ENCODE results near the gene DOCK2. TPM values are rescaled to one million over a fixed set of nuclear protein-coding genes. Genes with fewer than 3 reads are reported as not detected.
"Not testable (repeated sequence)": the region's sequence is repeated elsewhere in the genome, so short reads cannot be mapped to it uniquely, and the experiment has no call there.

The DOCK2 gene
- total and polyA plus RNA-seq, 2 donors: 34.6 to 99.4 TPM

GRCh38 chr5:169662451-169662850 lies 25.4 kb downstream of the DOCK2 start:
- WGBS: 97% methylated on average over 3 of the region's 3 CpGs
- H3K4me3 ChIP-seq (ENCODE audit: low read length in 2 of 2); H3K27me3 ChIP-seq (ENCODE audit: control insufficient read depth in 2 of 2, insufficient read depth in 1 of 2, low read length in 1 of 2); H3K4me1 ChIP-seq (ENCODE audit: control insufficient read depth in 2 of 2, insufficient read depth in 2 of 2, low read length in 2 of 2); H3K9me3 ChIP-seq (ENCODE audit: control insufficient read depth in 2 of 2, insufficient read depth in 1 of 2, low read length in 1 of 2); DNase-seq (ENCODE audit: low read depth in 6 of 9, low spot score in 9 of 9); H3K27ac ChIP-seq (ENCODE audit: low read depth in 1 of 2, low read length in 1 of 2): not testable (repeated sequence)
- H3K36me3 ChIP-seq (ENCODE audit: control insufficient read depth in 2 of 2, insufficient read depth in 2 of 2, low read length in 1 of 2): peaks cover 7 to 29% of the 10 kb centered on the region in 2 donors

GRCh38 chr5:169663537-169663936 lies 26.5 kb downstream of the DOCK2 start:
- H3K27ac ChIP-seq (ENCODE audit: low read depth in 1 of 2, low read length in 1 of 2): no peak overlapping the region
- H3K9me3 ChIP-seq (ENCODE audit: control insufficient read depth in 2 of 2, insufficient read depth in 1 of 2, low read length in 1 of 2): no peaks in the 10 kb centered on the region
- H3K4me1 ChIP-seq (ENCODE audit: control insufficient read depth in 2 of 2, insufficient read depth in 2 of 2, low read length in 2 of 2): no peaks in the 10 kb centered on the region
- no peak for DNase-seq (ENCODE audit: low read depth in 6 of 9, low spot score in 9 of 9)
- no peaks in the 10 kb centered on the region for H3K27me3 ChIP-seq (ENCODE audit: control insufficient read depth in 2 of 2, insufficient read depth in 1 of 2, low read length in 1 of 2)
- peaks cover 11 to 27% of the 10 kb centered on the region in 2 donors for H3K36me3 ChIP-seq (ENCODE audit: control insufficient read depth in 2 of 2, insufficient read depth in 2 of 2, low read length in 1 of 2)
- no peak overlapping the region for H3K4me3 ChIP-seq (ENCODE audit: low read length in 2 of 2)
- 90% methylated on average over 1 of the region's 1 CpG for WGBS

GRCh38 chr5:169666365-169666764 lies 29.3 kb downstream of the DOCK2 start:
- no peaks in the 10 kb centered on the region for H3K4me1 ChIP-seq (ENCODE audit: control insufficient read depth in 2 of 2, insufficient read depth in 2 of 2, low read length in 2 of 2)
- no peak for DNase-seq (ENCODE audit: low read depth in 6 of 9, low spot score in 9 of 9)
- H3K27ac ChIP-seq (ENCODE audit: low read depth in 1 of 2, low read length in 1 of 2): no peak overlapping the region
- H3K36me3 ChIP-seq (ENCODE audit: control insufficient read depth in 2 of 2, insufficient read depth in 2 of 2, low read length in 1 of 2): peaks cover 18 to 26% of the 10 kb centered on the region in 2 donors
- H3K27me3 ChIP-seq (ENCODE audit: control insufficient read depth in 2 of 2, insufficient read depth in 1 of 2, low read length in 1 of 2): no peaks in the 10 kb centered on the region
- H3K4me3 ChIP-seq (ENCODE audit: low read length in 2 of 2): no peak overlapping the region
- whole genome bisulfite sequencing: 98% methylated on average over 4 of the region's 4 CpGs
- H3K9me3 ChIP-seq (ENCODE audit: control insufficient read depth in 2 of 2, insufficient read depth in 1 of 2, low read length in 1 of 2): no peaks in the 10 kb centered on the region

- Histone ChIP-seq H3K4me1 (ENCODE audit: control insufficient read depth in 2 of 2, insufficient read depth in 2 of 2, low read length in 2 of 2) (no peaks in the 10 kb centered on the region), H3K4me3 (ENCODE audit: low read length in 2 of 2) (no peak overlapping the region), H3K9me3 (ENCODE audit: control insufficient read depth in 2 of 2, insufficient read depth in 1 of 2, low read length in 1 of 2) (no peaks in the 10 kb centered on the region), H3K27ac (ENCODE audit: low read depth in 1 of 2, low read length in 1 of 2) (no peak overlapping the region), H3K36me3 (ENCODE audit: control insufficient read depth in 2 of 2, insufficient read depth in 2 of 2, low read length in 1 of 2) (peaks cover 26 to 29% of the 10 kb centered on the region in 2 donors), H3K27me3 (ENCODE audit: control insufficient read depth in 2 of 2, insufficient read depth in 1 of 2, low read length in 1 of 2) (no peaks in the 10 kb centered on the region)
- no peak for DNase-seq (ENCODE audit: low read depth in 6 of 9, low spot score in 9 of 9)
- 92% methylated on average over 9 of the region's 9 CpGs for WGBS
Observed at GRCh38 chr5:169667896-169668674, 31.0 kb downstream of the DOCK2 start.

- 94% methylated on average over 4 of the region's 4 CpGs for WGBS
- H3K27me3 ChIP-seq (ENCODE audit: control insufficient read depth in 2 of 2, insufficient read depth in 1 of 2, low read length in 1 of 2): no peaks in the 10 kb centered on the region
- no peaks in the 10 kb centered on the region for H3K4me1 ChIP-seq (ENCODE audit: control insufficient read depth in 2 of 2, insufficient read depth in 2 of 2, low read length in 2 of 2)
- no peak overlapping the region for H3K4me3 ChIP-seq (ENCODE audit: low read length in 2 of 2)
- no peak for DNase-seq (ENCODE audit: low read depth in 6 of 9, low spot score in 9 of 9)
- H3K27ac ChIP-seq (ENCODE audit: low read depth in 1 of 2, low read length in 1 of 2): no peak overlapping the region
- H3K9me3 ChIP-seq (ENCODE audit: control insufficient read depth in 2 of 2, insufficient read depth in 1 of 2, low read length in 1 of 2): no peaks in the 10 kb centered on the region
- H3K36me3 ChIP-seq (ENCODE audit: control insufficient read depth in 2 of 2, insufficient read depth in 2 of 2, low read length in 1 of 2): peaks cover 29 to 33% of the 10 kb centered on the region in 2 donors
Observed at GRCh38 chr5:169668732-169669131, 31.7 kb downstream of the DOCK2 start.

- Histone ChIP-seq H3K4me3 (ENCODE audit: low read length in 2 of 2) (no peak overlapping the region), H3K36me3 (ENCODE audit: control insufficient read depth in 2 of 2, insufficient read depth in 2 of 2, low read length in 1 of 2) (peaks cover 52 to 55% of the 10 kb centered on the region in 2 donors), H3K9me3 (ENCODE audit: control insufficient read depth in 2 of 2, insufficient read depth in 1 of 2, low read length in 1 of 2) (no peaks in the 10 kb centered on the region), H3K27ac (ENCODE audit: low read depth in 1 of 2, low read length in 1 of 2) (no peak overlapping the region), H3K27me3 (ENCODE audit: control insufficient read depth in 2 of 2, insufficient read depth in 1 of 2, low read length in 1 of 2) (no peaks in the 10 kb centered on the region), H3K4me1 (ENCODE audit: control insufficient read depth in 2 of 2, insufficient read depth in 2 of 2, low read length in 2 of 2) (no peaks in the 10 kb centered on the region)
- DNase-seq (ENCODE audit: low read depth in 6 of 9, low spot score in 9 of 9): no peak
- WGBS: 89% methylated on average over 6 of the region's 6 CpGs
Observed at GRCh38 chr5:169670769-169671525, 33.9 kb downstream of the DOCK2 start.

- Histone ChIP-seq H3K36me3 (ENCODE audit: control insufficient read depth in 2 of 2, insufficient read depth in 2 of 2, low read length in 1 of 2) (peaks cover 77 to 85% of the 10 kb centered on the region in 2 donors), H3K27ac (ENCODE audit: low read depth in 1 of 2, low read length in 1 of 2) (no peak overlapping the region), H3K4me3 (ENCODE audit: low read length in 2 of 2) (no peak overlapping the region), H3K27me3 (ENCODE audit: control insufficient read depth in 2 of 2, insufficient read depth in 1 of 2, low read length in 1 of 2) (no peaks in the 10 kb centered on the region), H3K4me1 (ENCODE audit: control insufficient read depth in 2 of 2, insufficient read depth in 2 of 2, low read length in 2 of 2) (no peaks in the 10 kb centered on the region), H3K9me3 (ENCODE audit: control insufficient read depth in 2 of 2, insufficient read depth in 1 of 2, low read length in 1 of 2) (no peaks in the 10 kb centered on the region)
- WGBS: 97% methylated on average over 2 of the region's 2 CpGs
- DNase-seq (ENCODE audit: low read depth in 6 of 9, low spot score in 9 of 9): no peak
Observed at GRCh38 chr5:169682026-169682425, 45.0 kb downstream of the DOCK2 start.

GRCh38 chr5:169686137-169686536 lies 49.1 kb downstream of the DOCK2 start:
- Histone ChIP-seq H3K4me1 (ENCODE audit: control insufficient read depth in 2 of 2, insufficient read depth in 2 of 2, low read length in 2 of 2) (no peaks in the 10 kb centered on the region), H3K36me3 (ENCODE audit: control insufficient read depth in 2 of 2, insufficient read depth in 2 of 2, low read length in 1 of 2) (peaks cover 73 to 84% of the 10 kb centered on the region in 2 donors), H3K27ac (ENCODE audit: low read depth in 1 of 2, low read length in 1 of 2) (no peak overlapping the region), H3K9me3 (ENCODE audit: control insufficient read depth in 2 of 2, insufficient read depth in 1 of 2, low read length in 1 of 2) (no peaks in the 10 kb centered on the region), H3K4me3 (ENCODE audit: low read length in 2 of 2) (no peak overlapping the region), H3K27me3 (ENCODE audit: control insufficient read depth in 2 of 2, insufficient read depth in 1 of 2, low read length in 1 of 2) (no peaks in the 10 kb centered on the region)
- WGBS: 92% methylated on average over 5 of the region's 5 CpGs
- no peak for DNase-seq (ENCODE audit: low read depth in 6 of 9, low spot score in 9 of 9)

GRCh38 chr5:169688106-169688505 lies 51.0 kb downstream of the DOCK2 start:
- no peaks in the 10 kb centered on the region for H3K9me3 ChIP-seq (ENCODE audit: control insufficient read depth in 2 of 2, insufficient read depth in 1 of 2, low read length in 1 of 2)
- 64% methylated on average over 3 of the region's 3 CpGs for WGBS
- H3K36me3 ChIP-seq (ENCODE audit: control insufficient read depth in 2 of 2, insufficient read depth in 2 of 2, low read length in 1 of 2): peaks cover 75 to 83% of the 10 kb centered on the region in 2 donors
- H3K4me1 ChIP-seq (ENCODE audit: control insufficient read depth in 2 of 2, insufficient read depth in 2 of 2, low read length in 2 of 2): no peaks in the 10 kb centered on the region
- H3K27me3 ChIP-seq (ENCODE audit: control insufficient read depth in 2 of 2, insufficient read depth in 1 of 2, low read length in 1 of 2): no peaks in the 10 kb centered on the region
- H3K4me3 ChIP-seq (ENCODE audit: low read length in 2 of 2): no peak overlapping the region
- no peak for DNase-seq (ENCODE audit: low read depth in 6 of 9, low spot score in 9 of 9)
- no peak overlapping the region for H3K27ac ChIP-seq (ENCODE audit: low read depth in 1 of 2, low read length in 1 of 2)

Data from thymus (tissue), 11 donors.